Choroid plexus epithelial cell (primary cell): ENCODE results near the gene ZNF335.

Experiments used
- DNase-seq: peaks from one replicate; pipeline ENCODE4 v3.0.0-alpha.2; 2010; ENCODE audit warnings: low read depth
- H3K4me3 ChIP-seq: 2 replicates; pipeline ENCODE4 v1.5.1; 2011; ENCODE audit warnings: low read depth, mild to moderate bottlenecking, control low read depth, low read length, moderate library complexity
- CTCF ChIP-seq: conservative IDR thresholded peaks from 2 replicates; pipeline ENCODE4 v1.5.1; 2011; ENCODE audit warnings: low read depth, mild to moderate bottlenecking, control low read depth, inconsistent platforms, low read length, moderate library complexity

The ZNF335 gene

GRCh38 chr20:45971675-45972499, at the start of gene ZNF335:
Gene ZNF335, minus strand, starts transcription at chr20:45972203. Its CDS starts 793 bp downstream, at chr20:45971410.
- peak; percentile 42 for TF ChIP-seq CTCF
- H3K4me3 ChIP-seq, result peak within 1 kb of the TSS; percentile 94

DNA sequence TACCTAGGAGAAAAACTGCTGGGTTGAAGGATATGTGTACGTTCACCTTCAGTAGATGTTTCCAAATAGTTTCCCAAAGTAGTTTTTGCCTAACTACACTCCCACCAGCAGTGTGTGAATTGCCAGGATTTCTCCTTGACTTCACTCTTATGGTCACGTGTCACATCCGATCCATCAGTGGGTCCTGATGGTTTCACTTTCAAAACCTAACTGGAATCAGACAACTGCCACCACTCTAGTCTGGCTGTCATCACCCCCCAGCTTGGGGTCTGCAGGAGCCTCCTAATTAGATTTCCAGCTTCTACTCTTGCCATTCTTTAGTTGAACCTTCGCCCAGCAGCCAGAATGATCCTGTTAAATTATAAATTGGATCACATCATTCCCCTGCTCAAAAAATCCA, 48.6 kb upstream of the ZNF335 start:
- no peak for DNase-seq
- no peak overlapping the region for H3K4me3 ChIP-seq
- TF ChIP-seq CTCF, result no peak

More at GRCh38 chr20:45971675-45972499, at the start of gene ZNF335:
- peak; percentile 98 for DNase-seq

DNA sequence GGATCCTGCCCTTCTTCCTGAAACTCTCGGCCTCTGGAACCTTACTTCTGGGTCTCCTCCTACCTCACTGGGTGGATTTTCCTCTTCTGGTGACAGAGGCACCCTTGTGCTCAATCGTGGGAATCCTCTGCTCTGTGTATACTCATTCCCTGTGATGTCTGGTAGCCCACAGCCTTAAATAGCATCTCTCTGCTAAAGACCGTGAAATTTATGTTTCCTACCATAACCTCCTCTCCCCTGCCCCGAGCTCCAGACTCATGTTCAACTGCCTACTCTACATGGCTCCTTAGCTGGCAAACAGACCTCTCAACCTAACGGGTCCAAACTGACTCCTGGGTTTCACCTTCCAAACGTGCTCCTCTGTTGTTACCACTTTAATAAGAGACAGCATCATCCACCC, 46.6 kb upstream of the ZNF335 start:
- H3K4me3 ChIP-seq, result no peak overlapping the region
- TF ChIP-seq CTCF, result no peak
- DNase-seq, result no peak

- no peak for DNase-seq
- H3K4me3 ChIP-seq, result no peak overlapping the region
- no peak for TF ChIP-seq CTCF
These were observed 46.1 kb upstream of the ZNF335 start for GRCh38 chr20:46018112-46018511.

GRCh38 chr20:46017272-46017671, 45.3 kb upstream of the ZNF335 start:
- no peak for TF ChIP-seq CTCF
- no peak for DNase-seq

GRCh38 chr20:46014517-46015396, 42.8 kb upstream of the ZNF335 start:
- H3K4me3 ChIP-seq, result no peak overlapping the region
- DNase-seq, result no peak
- no peak for TF ChIP-seq CTCF

More at GRCh38 chr20:46017272-46017671, 45.3 kb upstream of the ZNF335 start:
- H3K4me3 ChIP-seq, result no peak overlapping the region
